ENCODE results near the gene TTC7B. TPM values are rescaled to one million over a fixed set of nuclear protein-coding genes. Genes with fewer than 3 reads are reported as not detected.

Gene TTC7B
- total and polyA plus RNA-seq, 2 of the 13 experiments (the other 11 are each of a cell fraction or from before 2014, with no cell fraction given): 1.3 to 3.2 TPM

DNA sequence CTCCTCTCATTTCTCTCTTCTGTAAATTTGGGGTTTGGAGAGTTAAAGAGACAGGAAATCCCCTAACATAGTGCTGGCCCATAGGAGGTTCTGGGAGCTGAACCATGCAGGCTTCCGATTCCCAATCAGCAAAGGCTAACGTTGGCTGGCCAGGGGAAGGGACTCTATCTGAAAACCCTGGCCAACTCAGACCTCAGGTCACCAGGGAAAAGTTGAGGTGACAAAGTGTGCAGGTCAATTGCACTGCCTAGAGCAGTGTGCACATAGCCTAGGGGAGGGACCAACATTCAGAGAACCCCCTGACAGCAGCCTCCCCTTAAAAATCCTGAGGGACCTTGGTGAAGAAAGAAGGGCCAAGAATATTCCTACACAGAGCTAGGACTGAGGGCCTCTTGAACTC lies 38.9 kb downstream of the TTC7B start:
- no peaks in the 10 kb centered on the region for H3K36me3 ChIP-seq (replicated peaks in 1 of 2; ENCODE audit: control insufficient read depth in 1 of 2, insufficient read depth in 2 of 2, low read length in 2 of 2)
- H3K27ac ChIP-seq (ENCODE audit: extremely low read length, insufficient read depth, low read length): no peak overlapping the region
- intact Hi-C loops (cut with micrococcal nuclease; ENCODE audit: unreplicated experiment) (no loop called here), in situ Hi-C loops (cut with HindIII; ENCODE audit: extremely low pct_ligation_motif_present, low pct_unique_long_range_greater_than_20kb) (no loop called here)
- no peak for ATAC-seq
- H3K9me3 ChIP-seq (ENCODE audit: low read length): no peaks in the 10 kb centered on the region
- TF ChIP-seq SMAD9 (CRISPR knock-in tag; IDR thresholded peaks at IDR 0.05): no peak
- TF ChIP-seq SP4 (CRISPR knock-in tag; IDR thresholded peaks at IDR 0.05): no peak
- TF ChIP-seq, protein P1, sequence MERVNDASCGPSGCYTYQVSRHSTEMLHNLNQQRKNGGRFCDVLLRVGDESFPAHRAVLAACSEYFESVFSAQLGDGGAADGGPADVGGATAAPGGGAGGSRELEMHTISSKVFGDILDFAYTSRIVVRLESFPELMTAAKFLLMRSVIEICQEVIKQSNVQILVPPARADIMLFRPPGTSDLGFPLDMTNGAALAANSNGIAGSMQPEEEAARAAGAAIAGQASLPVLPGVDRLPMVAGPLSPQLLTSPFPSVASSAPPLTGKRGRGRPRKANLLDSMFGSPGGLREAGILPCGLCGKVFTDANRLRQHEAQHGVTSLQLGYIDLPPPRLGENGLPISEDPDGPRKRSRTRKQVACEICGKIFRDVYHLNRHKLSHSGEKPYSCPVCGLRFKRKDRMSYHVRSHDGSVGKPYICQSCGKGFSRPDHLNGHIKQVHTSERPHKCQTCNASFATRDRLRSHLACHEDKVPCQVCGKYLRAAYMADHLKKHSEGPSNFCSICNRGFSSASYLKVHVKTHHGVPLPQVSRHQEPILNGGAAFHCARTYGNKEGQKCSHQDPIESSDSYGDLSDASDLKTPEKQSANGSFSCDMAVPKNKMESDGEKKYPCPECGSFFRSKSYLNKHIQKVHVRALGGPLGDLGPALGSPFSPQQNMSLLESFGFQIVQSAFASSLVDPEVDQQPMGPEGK (CRISPR knock-in tag; IDR thresholded peaks at IDR 0.05): no peak
- ChIA-PET CTCF (ENCODE audit: low intra/inter-chr PET ratio, low total read pairs) (no interaction called here), POLR2A (no interaction called here)
- no peaks in the 10 kb centered on the region for H3K27me3 ChIP-seq (ENCODE audit: control insufficient read depth in 1 of 2, insufficient read depth in 2 of 2, low read length in 2 of 2)
- no peak overlapping the region for H3K4me2 ChIP-seq (ENCODE audit: low read depth, low read length)
- H3K9ac ChIP-seq (ENCODE audit: insufficient read depth, low read depth, low read length): no peak overlapping the region
- no TSS peak for BruUV-seq (replicated peaks)
- DNase-seq (ENCODE audit: low spot score): no peak
- no peaks in the 10 kb centered on the region for H4K20me1 ChIP-seq (ENCODE audit: insufficient read depth, low read length)
- H3K79me2 ChIP-seq (ENCODE audit: insufficient read depth, low read length): no peaks in the 10 kb centered on the region
- no peak overlapping the region for H2AFZ ChIP-seq (ENCODE audit: low read length)
- no peak for FAIRE-seq
- H3K4me1 ChIP-seq (ENCODE audit: insufficient read depth, low read length): no peaks in the 10 kb centered on the region
- H3K4me3 ChIP-seq (replicated peaks in 1 of 3; ENCODE audit: insufficient read depth in 1 of 3, low read depth in 2 of 3, low read length in 3 of 3): no peak overlapping the region
- 59% methylated on average over 2 of the region's 2 CpGs for WGBS (ENCODE audit: low lambda C conversion rate)

DNA sequence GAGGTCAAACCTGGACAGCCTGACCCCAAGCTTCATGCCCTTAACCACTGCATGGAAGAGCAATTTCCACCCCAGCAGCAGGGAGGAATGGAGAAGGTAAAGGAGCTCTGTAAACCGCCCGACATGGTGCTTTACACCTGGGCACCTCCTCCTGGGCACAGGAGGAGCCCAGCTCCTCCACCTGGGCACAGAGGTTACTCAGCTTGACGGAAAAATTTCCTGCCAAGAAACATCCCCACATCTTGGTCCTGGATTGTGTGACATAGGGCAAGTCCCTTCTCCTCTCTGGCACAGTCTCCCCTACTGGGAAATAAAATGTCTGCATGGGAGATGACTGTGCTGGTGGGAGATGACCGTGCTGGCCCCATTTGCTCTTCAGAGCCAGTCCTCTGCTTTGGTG lies 40.8 kb downstream of the TTC7B start:
- H4K20me1 ChIP-seq (ENCODE audit: insufficient read depth, low read length): no peaks in the 10 kb centered on the region
- in situ Hi-C loops (cut with HindIII; ENCODE audit: extremely low pct_ligation_motif_present, low pct_unique_long_range_greater_than_20kb) (no loop called here), intact Hi-C loops (cut with micrococcal nuclease; ENCODE audit: unreplicated experiment) (no loop called here)
- FAIRE-seq (no peak), DNase-seq (ENCODE audit: low spot score) (no peak), ATAC-seq (no peak)
- WGBS (ENCODE audit: low lambda C conversion rate): 72% methylated on average over 4 of the region's 4 CpGs
- no peak overlapping the region for H3K27ac ChIP-seq (ENCODE audit: extremely low read length, insufficient read depth, low read length)
- ChIA-PET CTCF (ENCODE audit: low intra/inter-chr PET ratio, low total read pairs) (no interaction called here), POLR2A (no interaction called here)
- no peaks in the 10 kb centered on the region for H3K9me3 ChIP-seq (ENCODE audit: low read length)
- no peaks in the 10 kb centered on the region for H3K27me3 ChIP-seq (ENCODE audit: control insufficient read depth in 1 of 2, insufficient read depth in 2 of 2, low read length in 2 of 2)
- H3K4me3 ChIP-seq (replicated peaks in 1 of 3; ENCODE audit: insufficient read depth in 1 of 3, low read depth in 2 of 3, low read length in 3 of 3): no peak overlapping the region
- no peak overlapping the region for H3K4me2 ChIP-seq (ENCODE audit: low read depth, low read length)
- H3K36me3 ChIP-seq (replicated peaks in 1 of 2; ENCODE audit: control insufficient read depth in 1 of 2, insufficient read depth in 2 of 2, low read length in 2 of 2): no peaks in the 10 kb centered on the region
- H2AFZ ChIP-seq (ENCODE audit: low read length): no peak overlapping the region
- H3K79me2 ChIP-seq (ENCODE audit: insufficient read depth, low read length): no peaks in the 10 kb centered on the region
- TF ChIP-seq, protein P2, sequence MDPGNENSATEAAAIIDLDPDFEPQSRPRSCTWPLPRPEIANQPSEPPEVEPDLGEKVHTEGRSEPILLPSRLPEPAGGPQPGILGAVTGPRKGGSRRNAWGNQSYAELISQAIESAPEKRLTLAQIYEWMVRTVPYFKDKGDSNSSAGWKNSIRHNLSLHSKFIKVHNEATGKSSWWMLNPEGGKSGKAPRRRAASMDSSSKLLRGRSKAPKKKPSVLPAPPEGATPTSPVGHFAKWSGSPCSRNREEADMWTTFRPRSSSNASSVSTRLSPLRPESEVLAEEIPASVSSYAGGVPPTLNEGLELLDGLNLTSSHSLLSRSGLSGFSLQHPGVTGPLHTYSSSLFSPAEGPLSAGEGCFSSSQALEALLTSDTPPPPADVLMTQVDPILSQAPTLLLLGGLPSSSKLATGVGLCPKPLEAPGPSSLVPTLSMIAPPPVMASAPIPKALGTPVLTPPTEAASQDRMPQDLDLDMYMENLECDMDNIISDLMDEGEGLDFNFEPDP (CRISPR knock-in tag; conservative IDR thresholded peaks at IDR 0.05): no peak
- TF ChIP-seq PAF1 (CRISPR knock-in tag; IDR thresholded peaks at IDR 0.05) (no peak), PHF8 (CRISPR knock-in tag; IDR thresholded peaks at IDR 0.05) (no peak)
- no peak overlapping the region for H3K9ac ChIP-seq (ENCODE audit: insufficient read depth, low read depth, low read length)
- BruUV-seq (replicated peaks): no TSS peak
- H3K4me1 ChIP-seq (ENCODE audit: insufficient read depth, low read length): no peaks in the 10 kb centered on the region
